GM21367 (cell line): ENCODE results near the gene TAS1R2.
A peak's percentile ranks its signal among the peaks of the same experiment; 100 is the strongest.
"Not testable (repeated sequence)": the region's sequence is repeated elsewhere in the genome, so short reads cannot be mapped to it uniquely, and the experiment has no call there.

ENCODE experiments used
- ATAC-seq: cut with Tn5 transposase; IDR thresholded peaks from one replicate; pipeline ENCODE4 v1.9.1; 2021; ENCODE audit not compliant: unreplicated experiment

TAS1R2 gene

DNA sequence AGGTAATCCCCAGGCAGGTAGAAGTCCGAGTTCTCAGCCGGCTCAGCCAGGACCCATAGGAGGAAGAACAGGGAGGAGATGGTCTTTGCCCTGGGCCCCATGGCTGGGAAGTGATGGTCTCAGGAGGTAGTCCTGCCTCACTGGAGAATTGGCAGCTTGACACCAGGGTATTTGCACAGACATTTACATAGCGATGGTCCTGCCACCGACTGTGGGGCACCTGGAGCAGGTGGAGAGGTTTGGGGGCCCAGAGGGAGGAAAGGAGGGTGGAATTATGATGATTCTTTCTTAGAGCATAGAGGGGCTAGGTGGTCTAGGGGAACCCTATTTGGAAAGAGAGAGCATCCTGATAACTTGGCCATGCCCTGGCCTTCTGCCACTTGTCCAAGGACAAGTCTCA lies at the start of gene TAS1R2:
Gene TAS1R2, minus strand, starts transcription at position 101 of the 400 bp plus-strand sequence. Its CDS starts 0 bp downstream, at position 101.
- ATAC-seq: no peak

DNA sequence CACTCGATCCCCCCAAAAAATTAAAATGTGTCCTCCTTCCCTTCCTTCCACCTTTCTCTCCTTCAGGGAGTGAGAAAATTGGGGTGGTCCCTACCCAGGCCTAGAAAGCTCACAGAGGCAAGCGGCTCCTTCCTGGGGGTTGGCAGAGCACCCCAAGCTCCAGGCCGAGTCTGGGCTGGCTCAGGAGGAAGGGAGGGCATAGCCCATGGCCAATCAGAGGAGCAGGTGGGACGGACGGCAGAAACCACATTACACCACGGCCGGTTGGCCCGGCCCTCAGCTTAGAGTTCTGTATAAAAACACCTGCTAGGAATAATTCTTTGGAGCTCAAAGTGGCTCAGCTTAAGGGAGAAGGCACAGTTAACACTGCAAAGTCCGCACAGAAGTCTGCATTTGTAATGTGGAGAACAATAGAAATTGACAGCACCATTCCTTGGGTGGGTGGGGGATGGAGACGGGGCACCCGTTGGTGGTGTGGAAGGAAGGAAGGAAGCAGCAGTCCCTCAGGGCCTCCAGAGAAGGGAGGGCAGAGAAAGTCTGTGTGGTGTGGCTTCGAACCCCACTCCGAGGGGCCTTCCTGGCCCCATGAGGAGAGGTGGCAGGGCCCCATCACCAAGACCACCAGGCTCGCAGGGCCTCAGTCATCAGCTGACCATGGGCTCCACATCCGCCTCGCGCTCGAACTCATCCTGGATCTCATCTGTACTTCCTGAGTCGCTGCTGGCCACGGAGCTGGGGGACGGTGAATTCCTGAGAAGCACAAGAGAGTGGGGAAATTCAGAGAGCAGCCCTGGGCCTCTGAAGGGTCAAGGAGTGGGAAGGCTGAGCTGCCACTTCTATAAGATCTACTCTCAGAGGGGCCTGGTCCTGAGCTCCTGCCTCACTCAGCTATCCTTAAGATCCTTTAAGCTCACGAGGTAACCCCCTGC lies 48.7 kb upstream of the TAS1R2 start:
- no peak for ATAC-seq

DNA sequence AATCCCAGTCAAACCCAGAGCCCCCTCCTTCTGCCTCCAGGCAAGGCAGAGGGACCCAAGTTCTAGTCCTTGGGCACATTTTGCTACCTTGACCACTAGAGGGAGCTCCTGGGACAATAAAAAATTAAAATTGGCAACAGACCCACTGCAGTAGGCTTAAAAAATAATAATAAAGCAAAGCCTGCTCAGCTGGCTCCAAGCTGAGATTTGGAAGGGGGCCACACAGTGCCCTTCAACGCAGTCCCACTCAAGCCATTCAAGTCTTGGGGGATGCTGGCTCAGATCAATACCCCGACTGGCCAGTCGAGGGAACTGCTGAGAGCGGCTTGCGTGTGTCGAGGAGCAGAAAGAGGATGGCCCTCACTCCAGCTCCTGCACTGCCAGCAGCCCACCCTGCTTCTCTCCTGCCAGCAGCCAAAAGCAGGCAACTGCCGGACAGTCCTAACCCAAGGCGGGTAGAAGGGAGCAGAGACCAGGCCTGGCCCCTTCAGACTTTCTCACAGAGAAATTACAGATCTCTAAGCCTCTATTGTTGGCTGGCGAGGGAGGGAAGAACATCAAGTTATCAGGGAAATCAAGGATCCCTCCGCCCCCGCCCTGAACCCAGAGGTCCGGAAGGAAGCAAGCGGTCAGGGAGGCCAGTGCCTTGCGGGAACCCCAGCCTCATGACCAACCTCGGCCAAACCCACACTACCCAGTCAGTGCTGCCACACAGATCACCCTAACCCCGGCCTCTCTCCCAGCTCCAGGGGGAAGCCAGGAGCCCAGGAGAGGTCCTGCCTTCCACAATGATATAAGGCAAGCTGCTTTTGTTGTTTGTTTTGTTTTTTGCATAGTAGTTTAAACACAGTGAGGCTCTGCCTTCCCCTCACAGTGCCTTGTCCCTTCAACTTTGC lies 47.8 kb upstream of the TAS1R2 start:
- no peak for ATAC-seq

DNA sequence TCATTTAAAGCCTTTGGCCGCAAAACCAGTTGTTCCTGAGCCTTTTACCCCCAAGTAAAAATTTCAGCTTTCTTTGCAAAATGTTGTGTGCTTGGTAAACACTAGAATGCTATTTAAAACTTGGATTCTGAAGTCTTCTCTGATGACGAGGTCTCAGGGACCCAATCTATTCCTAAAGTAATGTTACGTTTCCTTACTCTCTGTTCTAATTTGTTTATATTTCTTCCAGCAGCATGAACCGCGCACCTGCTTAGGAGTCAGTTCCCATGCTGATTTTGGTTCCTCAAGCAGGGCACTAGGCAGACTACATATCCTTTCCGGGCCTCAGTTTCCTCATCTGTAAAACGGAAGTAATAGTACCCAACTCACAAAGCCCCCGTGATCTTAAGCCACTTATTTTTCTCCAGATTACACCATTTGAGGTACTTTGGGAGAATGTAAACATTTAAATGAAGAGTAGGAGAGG lies 43.9 kb upstream of the TAS1R2 start:
- ATAC-seq: no peak

DNA sequence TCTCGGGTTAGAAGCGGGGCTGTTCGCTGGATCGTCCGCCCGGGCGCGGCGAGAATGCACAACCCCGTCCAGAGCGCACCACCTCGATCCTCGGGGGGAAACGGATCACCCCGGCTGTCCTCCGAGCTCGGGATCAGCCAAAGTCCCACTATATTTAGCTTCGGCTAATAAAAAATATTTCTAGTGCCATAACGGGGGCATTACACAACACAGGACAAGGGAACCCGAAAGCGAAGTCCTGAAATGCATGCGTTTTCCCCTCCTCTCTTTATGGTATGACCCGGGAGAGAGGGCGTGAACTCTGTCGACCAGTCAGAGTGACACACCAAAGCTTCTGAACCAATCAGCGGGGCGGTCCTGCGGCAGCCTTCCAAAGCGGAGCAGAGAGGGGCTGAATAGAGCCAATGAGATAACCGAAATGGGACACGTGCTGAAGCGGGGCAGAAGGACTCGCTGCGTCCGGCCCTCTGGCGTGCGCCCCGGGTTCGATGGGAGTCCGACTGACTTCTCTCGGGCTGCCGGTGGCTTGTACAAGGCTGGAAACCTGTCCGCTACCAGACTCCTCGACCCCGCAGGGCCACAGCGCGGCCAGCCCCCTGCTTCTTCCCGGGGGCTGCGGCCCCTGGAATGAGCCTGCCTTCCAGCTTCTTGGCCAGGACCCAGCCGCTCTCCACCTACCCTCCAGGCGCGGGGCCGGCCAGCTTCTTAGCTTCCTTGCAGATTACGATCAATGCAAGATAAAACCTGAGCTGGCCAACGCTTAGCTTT lies 43.2 kb upstream of the TAS1R2 start, which contains the start of gene ALDH4A1:
Gene ALDH4A1, minus strand, starts transcription at position 33 of the 768 bp plus-strand sequence. Its CDS starts 32 bp downstream, at position 1.
- peak; percentile 88 for ATAC-seq

DNA sequence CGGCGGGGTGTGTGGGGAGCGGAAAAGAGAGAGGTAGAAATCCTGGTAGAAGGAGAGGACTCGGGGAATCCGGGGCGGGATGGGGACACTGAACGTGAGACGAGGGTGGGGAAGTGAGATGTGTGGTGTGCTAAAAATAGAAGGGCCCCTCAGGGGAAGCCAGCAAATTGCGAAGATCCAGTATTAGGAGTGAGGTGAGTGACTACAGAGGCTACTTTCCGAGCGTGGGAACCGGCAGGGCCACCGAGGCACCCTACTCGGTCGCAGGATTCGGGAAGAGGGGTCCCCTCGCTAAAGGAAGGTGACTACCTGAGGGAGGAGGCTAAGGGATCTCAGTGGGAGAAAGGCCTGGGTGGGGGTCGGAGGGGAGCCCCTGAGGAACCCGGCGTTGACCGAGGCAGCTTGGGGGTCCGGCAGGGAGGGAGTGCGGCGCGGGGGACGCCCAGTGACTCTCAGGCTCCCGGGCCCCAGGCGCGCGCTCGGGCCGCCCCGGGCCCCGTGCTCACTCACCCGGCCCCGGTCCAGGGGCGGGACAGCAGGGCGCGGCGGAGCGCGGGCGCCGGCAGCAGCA lies 42.6 kb upstream of the TAS1R2 start:
- peak; percentile 15 for ATAC-seq

DNA sequence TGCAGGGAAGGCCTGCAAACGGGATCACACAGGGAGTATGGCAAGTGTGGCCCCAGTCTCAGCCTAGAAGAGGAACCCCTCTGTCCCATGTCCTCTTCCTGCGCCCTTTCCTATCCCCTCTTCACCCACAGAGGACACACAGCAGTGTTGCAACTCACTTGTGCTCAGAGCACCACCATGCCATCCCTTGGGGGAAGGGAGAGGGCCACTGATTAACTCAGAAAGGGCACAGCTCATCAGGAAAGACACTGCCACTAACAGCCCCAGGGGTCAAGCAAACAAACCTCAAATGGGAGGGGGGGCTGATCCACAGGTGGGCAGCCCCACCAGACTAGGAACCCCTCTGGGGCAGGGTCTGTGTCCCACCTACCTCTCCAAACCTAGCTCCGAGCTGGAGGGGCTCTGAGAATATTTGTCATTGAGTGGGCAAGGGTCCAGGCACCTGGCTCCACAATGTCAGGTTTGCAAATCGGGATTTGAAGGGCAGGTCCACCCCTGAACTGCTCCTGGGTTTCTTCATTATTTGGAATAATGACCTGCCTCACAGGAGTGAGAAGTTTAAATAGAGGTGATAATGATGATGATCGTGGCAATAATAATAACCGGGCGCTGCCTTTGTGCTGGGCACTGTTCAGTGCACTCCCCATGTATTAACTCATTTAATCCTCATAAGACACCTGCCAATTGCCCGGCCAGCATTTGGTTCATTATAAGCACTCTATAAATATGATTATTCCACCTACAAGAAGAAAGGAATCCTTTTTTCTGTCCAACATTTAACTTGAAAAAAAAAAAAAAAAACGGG lies 41.9 kb upstream of the TAS1R2 start:
- no peak for ATAC-seq

DNA sequence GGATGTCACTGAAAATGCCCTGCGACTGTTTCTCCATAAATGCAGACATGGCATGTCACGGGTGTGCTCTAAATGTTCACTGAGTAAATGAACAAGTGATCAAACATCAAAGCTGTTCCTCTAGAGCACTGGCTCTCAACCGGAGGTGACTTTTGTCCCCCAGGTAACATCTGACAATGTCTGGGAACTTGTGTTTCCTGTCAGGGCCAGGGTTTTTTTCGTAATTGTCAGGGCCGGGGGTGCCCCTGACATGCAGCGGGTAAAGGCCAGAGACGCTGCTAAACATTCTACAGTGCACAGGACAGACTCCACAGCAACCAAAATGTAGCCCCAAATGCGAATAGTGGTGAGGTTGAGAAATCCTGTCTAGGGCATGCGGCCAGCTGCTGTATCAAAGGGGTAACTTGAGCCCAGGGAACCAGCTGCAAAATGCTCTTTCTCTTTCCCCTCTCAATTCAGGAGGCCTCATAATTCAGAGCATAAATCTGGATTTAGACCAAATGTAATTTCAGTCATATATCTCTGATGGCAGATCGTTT lies 40.9 kb upstream of the TAS1R2 start:
- ATAC-seq: no peak

DNA sequence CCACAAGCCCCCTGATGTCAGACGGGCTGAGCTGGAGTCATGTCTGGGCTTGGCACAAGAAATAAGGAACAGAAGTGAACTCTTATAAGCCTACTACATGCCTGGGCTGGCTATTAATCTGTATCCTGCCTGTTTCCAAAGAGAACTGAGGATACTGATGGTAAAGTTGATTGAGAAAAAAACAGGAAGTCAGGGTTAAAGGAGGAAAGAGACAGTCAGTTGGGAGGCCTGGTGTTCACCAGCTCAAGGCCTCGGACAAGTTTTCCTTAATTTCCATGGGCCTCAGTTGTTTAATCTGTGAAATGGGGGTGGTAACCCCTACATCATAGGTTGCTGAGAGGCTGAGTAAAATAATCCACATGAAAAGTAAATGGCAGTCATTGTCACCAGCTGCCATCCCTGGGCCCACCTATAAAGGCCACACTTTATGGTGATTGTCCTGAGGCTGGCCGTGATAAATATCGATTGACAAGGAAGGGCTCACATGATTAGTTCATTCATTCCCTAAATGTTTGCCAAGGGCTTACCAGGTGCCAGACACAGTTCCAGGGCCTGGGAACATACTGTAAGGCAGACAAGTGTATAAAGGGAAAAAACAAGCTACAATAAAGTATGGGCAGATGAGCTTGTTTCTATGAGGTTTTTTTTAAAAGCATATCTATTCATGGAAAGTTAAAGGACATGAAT lies 40.0 kb upstream of the TAS1R2 start:
- no peak for ATAC-seq

DNA sequence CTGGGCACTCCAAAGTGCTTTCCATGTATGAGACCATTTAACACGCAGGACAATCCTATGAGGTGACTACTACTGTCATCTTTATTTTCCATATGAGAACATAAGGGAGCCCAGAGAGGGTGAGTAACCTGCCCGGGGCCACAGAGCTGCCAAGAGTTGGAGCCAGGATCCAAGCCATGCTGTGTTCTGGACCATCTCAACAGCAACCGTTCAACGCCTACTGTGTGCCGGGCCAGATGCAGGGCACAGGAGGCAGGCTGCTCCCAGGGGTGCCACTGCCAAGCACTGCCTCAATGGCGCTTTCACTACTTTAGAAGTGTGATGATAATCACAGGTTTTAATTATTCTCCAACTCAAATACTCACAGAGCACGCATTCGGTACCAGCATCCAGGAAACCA lies 39.1 kb upstream of the TAS1R2 start:
- no peak for ATAC-seq

DNA sequence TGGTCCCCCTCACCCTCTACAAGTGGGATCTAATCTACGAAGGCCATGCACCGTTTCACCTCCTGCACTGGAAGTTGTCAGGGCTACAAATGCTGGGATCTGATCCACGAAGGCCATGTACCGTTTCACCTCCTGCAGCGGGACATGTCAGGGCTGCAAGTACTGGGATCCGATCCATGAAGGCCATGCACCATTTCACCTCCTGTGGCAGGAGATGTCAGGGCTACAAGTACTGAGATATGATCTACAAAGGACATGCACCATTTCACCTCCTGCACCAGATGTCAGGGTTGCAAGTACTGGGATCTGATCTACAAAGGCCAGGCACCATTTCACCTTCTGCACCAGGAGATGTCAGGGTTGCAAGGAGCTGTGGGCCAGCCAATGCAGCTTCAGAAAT lies 35.9 kb upstream of the TAS1R2 start:
- ATAC-seq: no peak

DNA sequence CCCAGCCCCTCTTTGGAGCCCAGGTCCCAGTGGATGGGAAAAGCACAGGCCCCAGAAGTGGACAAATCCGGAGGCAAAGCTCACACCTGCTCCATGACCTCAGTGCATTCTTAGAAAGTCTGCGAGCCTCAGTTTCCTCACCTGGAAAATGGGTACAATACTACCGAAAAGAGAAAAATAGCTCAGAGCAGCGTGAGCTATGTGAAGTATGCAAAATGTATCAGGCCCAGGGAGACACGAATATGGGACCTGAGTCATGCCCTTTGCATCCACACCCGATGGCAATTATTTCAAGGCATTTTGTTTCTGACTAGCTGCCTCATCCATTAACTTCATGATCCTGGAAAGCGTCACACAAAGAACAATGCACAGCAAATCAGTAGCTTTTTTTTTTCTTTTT lies 33.7 kb upstream of the TAS1R2 start:
- no peak for ATAC-seq

DNA sequence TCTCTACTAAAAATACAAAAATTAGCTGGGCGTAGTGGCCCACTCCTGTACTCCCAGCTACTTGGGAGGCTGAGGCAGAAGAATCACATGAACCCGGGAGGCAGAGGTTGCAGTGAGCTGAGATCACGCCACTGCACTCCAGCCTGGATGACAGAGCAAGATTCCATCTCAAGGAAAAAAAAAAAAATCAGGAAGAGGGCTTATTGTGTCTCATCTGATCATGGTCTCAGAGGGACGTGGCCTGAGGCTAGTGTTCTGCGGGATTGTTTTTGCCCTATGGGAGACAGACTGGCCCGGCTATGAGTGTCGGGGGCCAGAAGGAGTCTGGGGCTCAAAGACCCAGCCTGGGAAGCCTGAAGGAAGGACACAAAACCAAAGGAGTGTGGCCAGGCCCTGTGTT lies 32.4 kb upstream of the TAS1R2 start:
- ATAC-seq: not testable (repeated sequence)

DNA sequence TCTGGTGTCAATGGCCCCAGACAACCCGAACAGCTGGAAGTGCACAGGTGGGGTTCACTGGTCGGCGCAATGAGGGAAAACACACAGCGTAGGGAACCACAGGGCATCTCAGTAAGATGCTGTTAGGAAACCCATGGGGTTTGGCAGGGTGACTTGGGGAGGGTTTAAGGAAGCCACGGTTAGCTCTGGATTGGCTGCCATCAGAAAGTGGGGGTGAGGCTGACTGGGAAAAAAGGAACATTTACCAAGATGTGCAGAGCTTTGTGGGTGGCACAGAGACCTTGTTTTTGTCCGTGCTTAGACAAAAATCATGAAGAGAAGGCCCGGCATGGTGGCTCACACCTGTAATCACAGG lies 31.9 kb upstream of the TAS1R2 start:
- no peak for ATAC-seq

DNA sequence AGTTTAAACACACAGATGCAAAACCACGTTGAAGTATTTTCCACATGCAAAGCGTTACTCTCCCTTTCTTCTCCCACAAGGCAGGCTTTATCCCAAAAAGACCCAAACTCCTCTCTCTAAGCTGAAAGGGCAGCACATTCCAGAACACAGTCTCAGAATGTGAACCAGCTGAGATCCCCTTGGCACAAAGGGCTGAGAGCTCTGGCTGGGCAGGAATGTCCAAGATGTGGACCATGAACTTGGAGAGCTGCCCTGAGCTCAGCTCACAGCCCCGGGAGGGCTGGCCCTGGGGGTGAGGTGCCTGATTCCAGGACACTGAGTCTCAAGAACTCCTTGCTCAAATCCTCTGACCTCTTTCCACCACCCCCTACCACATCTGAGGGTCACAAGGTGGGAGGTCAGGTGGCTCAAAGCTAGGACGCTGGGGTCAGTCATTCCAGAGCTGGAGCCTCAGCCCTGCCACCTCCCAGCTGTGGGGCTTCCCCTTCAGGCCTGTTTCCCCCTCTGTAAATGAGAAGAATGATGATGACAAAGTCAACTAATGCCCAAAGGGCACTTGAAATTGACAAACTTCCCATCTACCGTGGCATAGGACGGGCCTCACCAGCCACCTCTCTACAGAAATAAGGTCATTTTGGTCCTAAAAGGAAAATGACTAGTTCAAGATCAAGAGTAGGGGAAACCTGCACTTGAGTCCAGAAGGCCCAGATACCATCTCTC lies 31.4 kb upstream of the TAS1R2 start:
- no peak for ATAC-seq

DNA sequence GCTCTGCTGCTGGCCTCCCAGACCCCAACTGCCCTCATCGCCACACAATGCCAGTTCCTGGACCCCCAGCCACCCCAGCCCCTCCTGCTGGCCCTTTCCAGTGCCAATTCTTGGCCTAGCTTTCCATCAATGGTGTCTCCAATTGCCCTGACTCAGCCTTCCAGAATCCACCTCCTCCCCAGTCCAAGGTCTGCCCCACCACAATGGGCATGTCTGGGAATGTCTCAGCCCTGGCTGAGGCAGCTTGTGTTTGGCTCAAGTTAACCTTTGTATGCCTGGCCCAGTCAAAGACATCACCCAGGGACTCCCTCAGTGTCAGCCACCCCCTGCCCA lies 26.5 kb upstream of the TAS1R2 start:
- ATAC-seq: no peak

DNA sequence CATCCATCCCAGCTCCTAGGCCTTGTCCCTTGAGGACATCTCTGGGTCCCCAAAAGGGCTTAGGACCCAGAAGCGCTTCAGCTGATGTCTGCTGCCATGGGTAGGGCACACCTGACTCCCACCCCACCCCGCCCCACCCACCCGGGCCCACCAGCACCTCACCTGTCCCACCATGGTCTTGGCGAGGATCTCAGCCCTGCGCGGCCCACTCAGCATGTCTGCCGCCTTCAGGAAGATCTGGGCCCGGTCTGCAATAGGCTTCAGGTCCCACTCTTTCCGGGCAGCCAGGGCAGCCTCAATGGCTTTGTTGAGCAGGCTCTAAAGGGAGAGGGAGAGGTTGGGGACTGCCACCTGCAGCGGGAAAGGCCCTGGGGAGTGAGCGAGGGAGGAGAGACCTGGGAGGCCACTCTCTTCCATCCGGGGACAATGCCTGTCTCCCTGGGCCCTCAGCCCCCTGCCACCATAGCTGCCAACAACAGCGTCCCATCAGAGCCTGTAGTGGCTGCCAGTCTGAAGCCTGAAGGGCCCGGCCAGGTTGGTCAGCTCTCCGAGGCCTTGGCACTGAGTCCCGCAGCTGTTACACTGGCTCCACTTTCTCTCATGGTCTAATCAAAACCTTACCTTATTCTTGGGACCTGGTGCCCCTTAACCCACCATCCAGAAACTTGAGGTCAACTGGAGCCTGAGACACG lies 26.0 kb upstream of the TAS1R2 start:
- ATAC-seq: no peak

DNA sequence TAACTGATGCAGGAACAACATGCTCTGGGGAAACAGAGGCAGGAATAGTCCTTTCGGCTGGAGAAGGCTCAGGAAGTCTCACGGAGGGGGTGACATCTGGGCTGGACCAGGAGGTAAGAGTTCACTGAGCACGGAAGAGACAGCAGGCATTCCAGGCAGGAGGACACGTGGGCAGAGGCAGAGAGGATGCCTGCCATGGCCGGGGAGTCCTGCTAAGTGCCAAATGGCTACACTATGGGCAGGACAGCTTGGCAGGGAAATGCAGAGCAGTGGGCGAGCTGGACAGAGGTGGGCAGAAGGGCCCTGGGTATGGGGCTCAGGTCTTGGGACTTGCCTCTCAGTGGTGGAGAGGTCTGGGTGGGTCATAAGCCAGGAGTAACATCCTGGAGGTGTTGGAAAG lies 25.3 kb upstream of the TAS1R2 start:
- no peak for ATAC-seq
